Heart right ventricle (tissue), 16 donors: Measurements from ENCODE around the gene PRR14. TPM values are rescaled to one million over a fixed set of nuclear protein-coding genes. Genes with fewer than 3 reads are reported as not detected.

ENCODE experiments used
- ATAC-seq, 8 donors: fragments of 200-7000 bp; cut with Tn5 transposase; one replicate each; pipeline ENCODE4 v1.9.1; 2020; ENCODE audit warnings: mild to moderate bottlenecking in 8 of 8, moderate library complexity in 8 of 8, moderate number of reproducible peaks in 1 of 8
- DNase-seq, 2 donors: peaks; one replicate each; pipeline ENCODE4 v3.0.0-alpha.2; 2020
- H3K27ac ChIP-seq, 10 donors: fragments of 200-600 bp; sonication (generic) in 2 of 10; one replicate each; pipeline versions ENCODE4 v1.5.0 to v1.8.0; 2020 to 2022; ENCODE audit warnings: mild to moderate bottlenecking in 3 of 10
- H3K27me3 ChIP-seq, 7 donors: fragments of 200-600 bp; one replicate each; pipeline ENCODE4 v1.8.0; 2021 to 2022; ENCODE audit warnings: mild to moderate bottlenecking in 2 of 7
- H3K36me3 ChIP-seq, 9 donors: fragments of 200-600 bp; sonication (generic) in 1 of 9; one replicate each; pipeline versions ENCODE4 v1.5.0 to v1.8.0; 2020 to 2022; ENCODE audit warnings: mild to moderate bottlenecking in 2 of 9
- H3K4me1 ChIP-seq, 9 donors: fragments of 200-600 bp; sonication (generic) in 1 of 9; one replicate each; pipeline versions ENCODE4 v1.5.0 to v1.8.0; 2020 to 2022; ENCODE audit warnings: mild to moderate bottlenecking in 4 of 9
- H3K4me3 ChIP-seq, 10 donors: fragments of 200-600 bp; sonication (generic) in 2 of 10; one replicate each; pipeline versions ENCODE4 v1.5.0 to v1.8.0; 2020 to 2022; ENCODE audit warnings: mild to moderate bottlenecking in 7 of 10, moderate library complexity in 2 of 10
- H3K9me3 ChIP-seq, 11 donors: fragments of 200-600 bp in 10 of 11; sonication (generic) in 2 of 11; one replicate each; pipeline versions ENCODE4 v1.5.0 to v1.8.0; 2013 to 2022; ENCODE audit warnings: mild to moderate bottlenecking in 2 of 11, control low read depth in 1 of 11, moderate library complexity in 1 of 11
- CTCF ChIP-seq, 9 donors: fragments of 200-600 bp; sonication (generic) in 2 of 9; IDR thresholded peaks; one replicate each; pipeline versions ENCODE4 v1.5.0 to v1.8.0; 2021 to 2022; ENCODE audit warnings: antibody characterized with exemption in 9 of 9, mild to moderate bottlenecking in 5 of 9, moderate library complexity in 1 of 9
- WGBS, 2 donors: extraction: QIAGEN DNeasy Blood & Tissue Kit; methylation state at CpG; one replicate each; pipeline ENCODE4 v1.1.7; 2013; ENCODE audit warnings: inconsistent platforms in 1 of 2; 5-methylcytosine and 5-hydroxymethylcytosine counted together
- intact Hi-C, 10 donors: fragments of 100-400 bp; cut with DNase I; formaldehyde crosslinking; loops; one replicate each; pipeline versions ENCODE4 v1.11.1 to v1.14.2; 2022
- polyA plus RNA-seq, 2 donors: library from polyadenylated mRNA; stranded (reverse); fragments of 200-250 nt; gene quantifications; one replicate each; pipeline ENCODE4 v1.2.3, GENCODE V29; 2013
- total RNA-seq, 10 donors: library from RNA; stranded (reverse); fragmentation: NEBNext Ultra II Directional in 3 of 10; extraction: Animal tissue kit (Norgen Biotek cat#: 25700) in 3 of 10; gene quantifications; one replicate each; pipeline versions ENCODE4 v1.2.1 to v1.2.4, GENCODE V29; 2021 to 2023
- donor health status: Arrhythmogenic right ventricular cardiomyopathy.
- donor health status: ischemic (EF 13 %, LVEDD 7.1; RV severe dilation, severe dysfunction).
- donor health status: healthy with polysubstance abuse.
- donor health status: DM: no; HTN: yes; CAD: no.
- donor health status: DM: no; HTN: no; CAD: no.
- donor health status: ischemic (EF 25% LVEDD 6.9; RV normal size, moderate dysfunction).
- donor health status: ischemic (EF 25% LVEDD 5.7; RV mildly dilated, moderate dysfunction).
- donor health status: healthy.
- donor health status: DM: yes; HTN: yes; CAD: no.
- donor health status: Ischemic cardiomyopathy.
- donor health status: ischemic (EF 35%, LVEDD 5.7; RV mildly dilated, moderate dysfunction).
- donor health status: nonischemic (EF 11% LVEDD 7.7; RV severe dilation, severe dysfunction).
- donor health status: DM: yes; HTN: yes; CAD: no.
- donor health status: PGD.
- donor health status: ischemic (EF 29% LVEDD 5.4; RV normal size, mild dysfunction).
- donor health status: nonischemic (EF 23%, LVEDD 6.1; RV moderate dilation, normal function).

The PRR14 gene
- total and polyA plus RNA-seq, 12 donors: 9.9 to 58.1 (median 17.8) TPM

- Histone ChIP-seq H3K4me1 (peaks cover 0 to 42% (median 15%) of the 10 kb centered on the region in 9 donors), H3K27ac (peak overlapping the region; percentile 66 to 99 (median 98)), H3K4me3 (peak overlapping the region; percentile 51 to 98 (median 93)), H3K36me3 (peaks cover 0 to 44% (median 24%) of the 10 kb centered on the region in 9 donors), H3K27me3 (no peaks in the 10 kb centered on the region), H3K9me3 (no peaks in the 10 kb centered on the region)
- peak; percentile 44 to 84 (median 65) for ATAC-seq
- intact Hi-C loops: loop anchor here in 2 of 10 donors (10.0 kb wide), 1 partner anchor 164 kb away; the partner anchor contains the start of gene SEPHS2 (in 2 of the 2)
- WGBS, 2 donors: 14% methylated on average over 39 to 40 of the region's 40 CpGs
- DNase-seq: peak; percentile 37 to 60
- no peak for TF ChIP-seq CTCF (IDR thresholded peaks at IDR 0.05)
These were observed 41.5 kb upstream of the PRR14 start for GRCh38 chr16:30609002-30609925.

- intact Hi-C loops: loop anchor here in 4 of 10 donors (10.0 kb wide), 4 partner anchors 75 to 195 kb away; partner anchors contain the start of genes SEPHS2 (in 2 of the 4) and ZNF747 (in 1 of the 4)
- 0 to 1% methylated on average over 63 of the region's 63 CpGs for WGBS, 2 donors
- H3K27me3 ChIP-seq: no peaks in the 10 kb centered on the region
These were observed 40.6 kb upstream of the PRR14 start, which contains the start of gene ZNF689 for GRCh38 chr16:30609926-30610839. ZNF689 (minus strand) TSS chr16:30610389; CDS start chr16:30610041, 348 bp downstream.

GRCh38 chr16:30615358-30616091, 35.2 kb upstream of the PRR14 start:
- H3K36me3 ChIP-seq: no peaks in the 10 kb centered on the region
- H3K27ac ChIP-seq: no peak overlapping the region
- no peaks in the 10 kb centered on the region for H3K27me3 ChIP-seq
- intact Hi-C loops: loop anchor here in 4 of 10 donors (5.0 to 10.0 kb wide), 4 partner anchors 81 to 201 kb away; partner anchors contain the start of gene ZNF747 (in 1 of the 4)
- TF ChIP-seq CTCF (IDR thresholded peaks at IDR 0.05): peak; percentile 35 to 68 (median 52)
- ATAC-seq: peak in 6 of 8 donors; percentile 31 to 78 (median 59)
- WGBS, 2 donors: 31 to 39% methylated on average over 12 of the region's 12 CpGs
- H3K4me1 ChIP-seq: peaks cover 0 to 9% (median 5%) of the 10 kb centered on the region in 9 donors
- no peaks in the 10 kb centered on the region for H3K9me3 ChIP-seq
- H3K4me3 ChIP-seq: no peak overlapping the region
- peak; percentile 40 to 67 for DNase-seq

More at GRCh38 chr16:30609926-30610839, 40.6 kb upstream of the PRR14 start, which contains the start of gene ZNF689:
- H3K9me3 ChIP-seq: no peaks in the 10 kb centered on the region
- peaks cover 0 to 33% (median 15%) of the 10 kb centered on the region in 9 donors for H3K4me1 ChIP-seq
- peak within 1 kb of the TSS; percentile 66 to 99 (median 98) for H3K27ac ChIP-seq
- TF ChIP-seq CTCF (IDR thresholded peaks at IDR 0.05): no peak
- H3K4me3 ChIP-seq: peak within 1 kb of the TSS; percentile 51 to 98 (median 93)
- peaks cover 0 to 35% (median 15%) of the 10 kb centered on the region in 9 donors for H3K36me3 ChIP-seq
- peak; percentile 96 to 99 (median 99) for ATAC-seq
- DNase-seq: peak; percentile 91 to 96
